Lung (tissue), 12 donors: ENCODE measurements around the gene TECR. TPM values are rescaled to one million over a fixed set of nuclear protein-coding genes. Genes with fewer than 3 reads are reported as not detected.
A peak's percentile ranks its signal among the peaks of the same experiment; 100 is the strongest.

Experiments used
- ATAC-seq: fragments of 200-7000 bp; cut with Tn5 transposase; one replicate; pipeline ENCODE4 v1.9.1; 2020; ENCODE audit warnings: moderate number of reproducible peaks; ENCODE audit not compliant: insufficient read depth, low FRiP score
- DNase-seq, 3 donors: peaks; one replicate each; pipeline ENCODE4 v3.0.0-alpha.2; 2013 to 2017
- H3K27ac ChIP-seq, 2 donors: one replicate each; pipeline ENCODE4 v1.5.1; 2013; ENCODE audit warnings: mild to moderate bottlenecking in 2 of 2, moderate library complexity in 2 of 2, control low read depth in 1 of 2, inconsistent platforms in 1 of 2, low read depth in 1 of 2, low read length in 1 of 2
- H3K27me3 ChIP-seq, 3 donors: one replicate each; pipeline ENCODE4 v1.5.1; 2013; ENCODE audit warnings: low read length in 2 of 3; ENCODE audit not compliant: control insufficient read depth in 3 of 3, insufficient read depth in 3 of 3
- H3K36me3 ChIP-seq, 4 donors: one replicate each; pipeline ENCODE4 v1.5.1; 2013; ENCODE audit warnings: low read length in 4 of 4, mild to moderate bottlenecking in 1 of 4, moderate library complexity in 1 of 4; ENCODE audit not compliant: control insufficient read depth in 4 of 4, insufficient read depth in 4 of 4
- H3K4me1 ChIP-seq, 5 donors: one replicate each; pipeline ENCODE4 v1.5.1; 2013; ENCODE audit warnings: low read length in 5 of 5, mild to moderate bottlenecking in 2 of 5, moderate library complexity in 1 of 5; ENCODE audit not compliant: control insufficient read depth in 5 of 5, insufficient read depth in 5 of 5
- H3K4me3 ChIP-seq: one replicate; pipeline ENCODE4 v1.5.1; 2013; ENCODE audit warnings: mild to moderate bottlenecking, control low read depth, moderate library complexity
- H3K9ac ChIP-seq, 2 donors: one replicate each; pipeline ENCODE4 v1.5.1; 2013; ENCODE audit warnings: low read length in 2 of 2, control low read depth in 1 of 2; ENCODE audit not compliant: insufficient read depth in 1 of 2
- H3K9me3 ChIP-seq, 4 donors: one replicate each; pipeline ENCODE4 v1.5.1; 2013; ENCODE audit warnings: low read length in 3 of 4, mild to moderate bottlenecking in 1 of 4, moderate library complexity in 1 of 4; ENCODE audit not compliant: control insufficient read depth in 4 of 4, insufficient read depth in 3 of 4
- CTCF ChIP-seq: IDR thresholded peaks from 2 replicates; pipeline ENCODE4 v1.5.1; 2012; ENCODE audit warnings: mild to moderate bottlenecking; ENCODE audit errors: control extremely low read depth, extremely low read depth
- WGBS, 2 donors: extraction: QIAGEN DNeasy Blood & Tissue Kit; methylation state at CpG; one replicate each; pipeline ENCODE4 v1.1.7; 2013; 5-methylcytosine and 5-hydroxymethylcytosine counted together
- polyA plus RNA-seq, 2 donors: library from polyadenylated mRNA; stranded (reverse); fragments of 200-250 nt; gene quantifications; one replicate each; pipeline ENCODE4 v1.2.1, GENCODE V29; 2013
- total RNA-seq, 2 donors: library from RNA; depleted of rRNA in 1 of 2; stranded (reverse); fragments of >200 nt in 1 of 2; gene quantifications; one replicate each; pipeline ENCODE4 v1.2.1, GENCODE V29; 2014 to 2021
- donor health status: control.
- donor health status: control.
- donor health status: Bipolar disorder and iron deficiency.
- donor health status: healthy.
- donor health status: DM: yes; HTN: yes; CAD: no.

Gene TECR
- total and polyA plus RNA-seq, 4 donors, result 32.7 to 193 (median 121) TPM

GRCh38 chr19:14517446-14517839 lies 12.0 kb upstream of the TECR start:
- no peak for TF ChIP-seq CTCF
- DNase-seq (no peak), ATAC-seq (no peak)
- Histone ChIP-seq H3K27ac (peak overlapping the region; percentile 98 to 99), H3K9ac (peak overlapping the region; percentile 46 to 88), H3K4me1 (peaks cover 0 to 23% (median 11%) of the 10 kb centered on the region in 5 donors), H3K27me3 (no peaks in the 10 kb centered on the region), H3K9me3 (no peaks in the 10 kb centered on the region), H3K36me3 (peaks cover 17 to 28% (median 23%) of the 10 kb centered on the region in 4 donors), H3K4me3 (peak overlapping the region; percentile 74)
- 0 to 1% methylated on average over 25 to 32 of the region's 32 CpGs for WGBS, 2 donors

- Histone ChIP-seq H3K27ac (peak within 1 kb of the TSS; percentile 98 to 99), H3K4me3 (peak within 1 kb of the TSS; percentile 74), H3K4me1 (peaks cover 0 to 23% (median 11%) of the 10 kb centered on the region in 5 donors), H3K36me3 (peaks cover 17 to 28% (median 23%) of the 10 kb centered on the region in 4 donors), H3K27me3 (no peaks in the 10 kb centered on the region), H3K9ac (peak within 1 kb of the TSS; percentile 91 to 94), H3K9me3 (no peaks in the 10 kb centered on the region)
- TF ChIP-seq CTCF, result no peak
- 0% methylated on average over 46 to 82 of the region's 82 CpGs for WGBS, 2 donors
- ATAC-seq (peak; percentile 80), DNase-seq (peak; percentile 77 to 97 (median 86))
These were observed 11.4 kb upstream of the TECR start, which contains the start of gene DNAJB1 for GRCh38 chr19:14517840-14518505. Gene DNAJB1 (minus strand): TSS chr19:14518397. CDS start chr19:14518349, 48 bp downstream.

- Histone ChIP-seq H3K9me3 (no peaks in the 10 kb centered on the region), H3K27me3 (no peaks in the 10 kb centered on the region), H3K4me1 (peaks cover 0 to 23% (median 7%) of the 10 kb centered on the region in 5 donors), H3K4me3 (no peak overlapping the region), H3K27ac (peak overlapping the region; percentile 85 to 87), H3K36me3 (peaks cover 15 to 22% (median 20%) of the 10 kb centered on the region in 4 donors), H3K9ac (no peak overlapping the region)
- 93 to 97% methylated on average over 22 of the region's 22 CpGs for WGBS, 2 donors
- no peak for DNase-seq
- TF ChIP-seq CTCF, result no peak
- no peak for ATAC-seq
These were observed 10.0 kb upstream of the TECR start for GRCh38 chr19:14519245-14519859.
